ENCODE data around the gene WIF1. TPM values are rescaled to one million over a fixed set of nuclear protein-coding genes. Genes with fewer than 3 reads are reported as not detected.

The WIF1 gene
- total RNA-seq, 2 experiments from 2014 or later: not detected

DNA sequence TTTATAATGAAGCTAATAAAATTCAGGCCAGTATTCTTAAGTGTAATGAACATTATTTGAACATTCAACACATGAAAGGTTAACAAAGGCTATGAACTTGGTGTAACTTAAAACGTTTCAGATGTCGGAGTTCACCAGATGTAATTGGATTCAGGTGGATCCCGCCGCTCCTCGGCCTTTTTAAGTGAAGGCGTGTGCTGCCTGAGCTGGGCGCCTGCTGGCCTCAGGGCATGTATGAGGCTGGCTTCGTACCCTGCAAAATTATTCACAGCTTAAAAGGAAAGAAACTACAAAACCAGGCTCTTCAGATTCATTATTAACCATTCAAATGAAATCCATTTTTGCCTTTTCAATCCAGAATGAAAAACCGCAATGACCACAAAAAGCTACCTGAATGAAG is 69.9 kb downstream of the WIF1 start:
- intact Hi-C loops (cut with micrococcal nuclease; ENCODE audit: unreplicated experiment): no loop called here
- no peak overlapping the region for H3K27ac ChIP-seq (ENCODE audit: low read depth, low read length, poor library complexity, severe bottlenecking)
- ChIA-PET POLR2A (interaction anchor here (0.7 kb wide), 1 partner anchor 1523 kb away, joined by 3 read pairs; no protein-coding TSS in a partner anchor), CTCF (ENCODE audit: unreplicated experiment) (no interaction called here)
- no peaks in the 10 kb centered on the region for H3K9me3 ChIP-seq (ENCODE audit: low read length)
- H3K36me3 ChIP-seq (ENCODE audit: insufficient read depth, low read length): no peaks in the 10 kb centered on the region
- TF ChIP-seq, protein P1, sequence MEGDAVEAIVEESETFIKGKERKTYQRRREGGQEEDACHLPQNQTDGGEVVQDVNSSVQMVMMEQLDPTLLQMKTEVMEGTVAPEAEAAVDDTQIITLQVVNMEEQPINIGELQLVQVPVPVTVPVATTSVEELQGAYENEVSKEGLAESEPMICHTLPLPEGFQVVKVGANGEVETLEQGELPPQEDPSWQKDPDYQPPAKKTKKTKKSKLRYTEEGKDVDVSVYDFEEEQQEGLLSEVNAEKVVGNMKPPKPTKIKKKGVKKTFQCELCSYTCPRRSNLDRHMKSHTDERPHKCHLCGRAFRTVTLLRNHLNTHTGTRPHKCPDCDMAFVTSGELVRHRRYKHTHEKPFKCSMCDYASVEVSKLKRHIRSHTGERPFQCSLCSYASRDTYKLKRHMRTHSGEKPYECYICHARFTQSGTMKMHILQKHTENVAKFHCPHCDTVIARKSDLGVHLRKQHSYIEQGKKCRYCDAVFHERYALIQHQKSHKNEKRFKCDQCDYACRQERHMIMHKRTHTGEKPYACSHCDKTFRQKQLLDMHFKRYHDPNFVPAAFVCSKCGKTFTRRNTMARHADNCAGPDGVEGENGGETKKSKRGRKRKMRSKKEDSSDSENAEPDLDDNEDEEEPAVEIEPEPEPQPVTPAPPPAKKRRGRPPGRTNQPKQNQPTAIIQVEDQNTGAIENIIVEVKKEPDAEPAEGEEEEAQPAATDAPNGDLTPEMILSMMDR (conservative IDR thresholded peaks at IDR 0.05; ENCODE audit: low read length): no peak
- no peak for TF ChIP-seq EZH2phosphoT487 (IDR thresholded peaks at IDR 0.05; ENCODE audit: borderline replicate concordance, low read depth, low read length)
- BruUV-seq (replicated peaks): no TSS peak
- H3K9me2 ChIP-seq (ENCODE audit: insufficient read depth, low read length): no peaks in the 10 kb centered on the region
- no peak for DNase-seq (ENCODE audit: low spot score)
- H2AFZ ChIP-seq (ENCODE audit: low read length): no peak overlapping the region
- no peaks in the 10 kb centered on the region for H3K4me1 ChIP-seq (ENCODE audit: insufficient read depth, low read length, poor library complexity, severe bottlenecking)
- H3K79me2 ChIP-seq (ENCODE audit: insufficient read depth, low read depth, low read length): no peaks in the 10 kb centered on the region
- no peak overlapping the region for H3K4me3 ChIP-seq (ENCODE audit: low read depth, low read length, poor library complexity, severe bottlenecking)
- H4K20me1 ChIP-seq (ENCODE audit: insufficient read depth, low read length): no peaks in the 10 kb centered on the region
- no peak overlapping the region for H3K4me2 ChIP-seq (ENCODE audit: low read length)

DNA sequence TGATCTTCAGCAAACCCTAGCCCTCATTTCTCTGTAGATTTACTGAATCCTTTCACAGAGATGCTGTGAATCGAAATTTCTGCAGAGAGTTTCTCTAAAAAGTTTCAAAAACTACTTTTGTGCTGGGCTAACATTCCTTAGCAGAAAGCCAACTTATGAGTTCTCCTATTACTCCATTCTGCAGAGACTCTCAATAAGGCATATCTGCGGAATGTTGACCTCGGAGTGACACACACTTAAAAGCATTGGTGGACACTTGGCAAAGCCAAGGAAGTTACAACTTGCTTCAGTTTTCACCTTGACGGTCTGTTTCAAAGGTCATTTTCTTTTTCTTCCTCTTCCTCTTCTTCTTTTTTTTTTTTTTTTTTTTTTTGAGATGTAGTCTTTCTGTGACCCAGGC is 75.8 kb downstream of the WIF1 start:
- no peaks in the 10 kb centered on the region for H3K4me1 ChIP-seq (ENCODE audit: insufficient read depth, low read length, poor library complexity, severe bottlenecking)
- H4K20me1 ChIP-seq (ENCODE audit: insufficient read depth, low read length): no peaks in the 10 kb centered on the region
- H3K9me3 ChIP-seq (ENCODE audit: low read length): no peaks in the 10 kb centered on the region
- BruUV-seq (replicated peaks): no TSS peak
- TF ChIP-seq, protein P1 (conservative IDR thresholded peaks at IDR 0.05; ENCODE audit: low read length): no peak
- no peak for TF ChIP-seq EZH2phosphoT487 (IDR thresholded peaks at IDR 0.05; ENCODE audit: borderline replicate concordance, low read depth, low read length)
- H3K27ac ChIP-seq (ENCODE audit: low read depth, low read length, poor library complexity, severe bottlenecking): no peak overlapping the region
- H3K4me3 ChIP-seq (ENCODE audit: low read depth, low read length, poor library complexity, severe bottlenecking): no peak overlapping the region
- intact Hi-C loops (cut with micrococcal nuclease; ENCODE audit: unreplicated experiment): no loop called here
- ChIA-PET CTCF (ENCODE audit: unreplicated experiment) (no interaction called here), POLR2A (interaction anchor here (1.2 kb wide), 1 partner anchor 38 kb away, joined by 3 read pairs; no protein-coding TSS in a partner anchor)
- no peak overlapping the region for H3K4me2 ChIP-seq (ENCODE audit: low read length)
- no peaks in the 10 kb centered on the region for H3K36me3 ChIP-seq (ENCODE audit: insufficient read depth, low read length)
- no peak overlapping the region for H2AFZ ChIP-seq (ENCODE audit: low read length)
- H3K79me2 ChIP-seq (ENCODE audit: insufficient read depth, low read depth, low read length): no peaks in the 10 kb centered on the region
- DNase-seq (ENCODE audit: low spot score): no peak
- no peaks in the 10 kb centered on the region for H3K9me2 ChIP-seq (ENCODE audit: insufficient read depth, low read length)

DNA sequence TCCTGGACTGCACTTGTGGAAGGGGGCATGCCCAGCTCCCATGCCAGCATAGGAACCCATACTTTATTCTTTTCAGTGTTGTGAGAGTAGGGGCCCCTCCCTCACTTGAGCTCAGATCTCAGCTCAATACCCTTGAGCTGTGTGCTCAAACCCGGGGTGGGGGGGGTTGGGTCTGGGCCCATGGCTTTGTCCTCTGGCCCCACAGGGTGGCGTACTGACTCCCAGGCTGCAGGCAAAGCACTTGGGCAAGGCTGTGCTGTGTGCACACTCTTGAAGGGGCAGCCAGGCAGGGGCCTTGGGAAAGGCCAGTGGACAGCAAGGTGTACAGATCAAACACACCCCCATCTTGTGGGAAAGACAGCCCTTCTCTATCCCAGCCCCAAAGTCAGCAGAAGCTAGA is 81.8 kb downstream of the WIF1 start:
- Histone ChIP-seq H3K9me2 (ENCODE audit: insufficient read depth, low read length) (no peaks in the 10 kb centered on the region), H3K4me1 (ENCODE audit: insufficient read depth, low read length, poor library complexity, severe bottlenecking) (no peaks in the 10 kb centered on the region)
- intact Hi-C loops (cut with micrococcal nuclease; ENCODE audit: unreplicated experiment): no loop called here

More for the DNA sequence above, 81.8 kb downstream of the WIF1 start:
- no peaks in the 10 kb centered on the region for H3K36me3 ChIP-seq (ENCODE audit: insufficient read depth, low read length)
- no peaks in the 10 kb centered on the region for H3K9me3 ChIP-seq (ENCODE audit: low read length)
- DNase-seq (ENCODE audit: low spot score): no peak
- POLR2A ChIA-PET: interaction anchor here (0.6 to 1.2 kb wide), 3 partner anchors 25 to 203 kb away, joined by 3 read pairs; no protein-coding TSS in a partner anchor
- H2AFZ ChIP-seq (ENCODE audit: low read length): no peak overlapping the region
- H3K4me3 ChIP-seq (ENCODE audit: low read depth, low read length, poor library complexity, severe bottlenecking): no peak overlapping the region
- H3K79me2 ChIP-seq (ENCODE audit: insufficient read depth, low read depth, low read length): no peaks in the 10 kb centered on the region
- no peak overlapping the region for H3K27ac ChIP-seq (ENCODE audit: low read depth, low read length, poor library complexity, severe bottlenecking)
- no peaks in the 10 kb centered on the region for H4K20me1 ChIP-seq (ENCODE audit: insufficient read depth, low read length)
- H3K4me2 ChIP-seq (ENCODE audit: low read length): no peak overlapping the region
- CTCF ChIA-PET (ENCODE audit: unreplicated experiment): interaction anchor here (0.6 kb wide), 1 partner anchor 15 kb away, joined by 3 read pairs; no protein-coding TSS in a partner anchor
- no TSS peak for BruUV-seq (replicated peaks)
- no peak for TF ChIP-seq EZH2phosphoT487 (IDR thresholded peaks at IDR 0.05; ENCODE audit: borderline replicate concordance, low read depth, low read length)
- TF ChIP-seq, protein P1 (conservative IDR thresholded peaks at IDR 0.05; ENCODE audit: low read length): no peak
